Non-pigmented ciliary epithelial cell (primary cell): ENCODE measurements around the gene ADGRG1.

Experiments
- DNase-seq: peaks from one replicate; pipeline ENCODE4 v3.0.0-alpha.2; 2010; ENCODE audit warnings: low read depth

ADGRG1 gene

DNA sequence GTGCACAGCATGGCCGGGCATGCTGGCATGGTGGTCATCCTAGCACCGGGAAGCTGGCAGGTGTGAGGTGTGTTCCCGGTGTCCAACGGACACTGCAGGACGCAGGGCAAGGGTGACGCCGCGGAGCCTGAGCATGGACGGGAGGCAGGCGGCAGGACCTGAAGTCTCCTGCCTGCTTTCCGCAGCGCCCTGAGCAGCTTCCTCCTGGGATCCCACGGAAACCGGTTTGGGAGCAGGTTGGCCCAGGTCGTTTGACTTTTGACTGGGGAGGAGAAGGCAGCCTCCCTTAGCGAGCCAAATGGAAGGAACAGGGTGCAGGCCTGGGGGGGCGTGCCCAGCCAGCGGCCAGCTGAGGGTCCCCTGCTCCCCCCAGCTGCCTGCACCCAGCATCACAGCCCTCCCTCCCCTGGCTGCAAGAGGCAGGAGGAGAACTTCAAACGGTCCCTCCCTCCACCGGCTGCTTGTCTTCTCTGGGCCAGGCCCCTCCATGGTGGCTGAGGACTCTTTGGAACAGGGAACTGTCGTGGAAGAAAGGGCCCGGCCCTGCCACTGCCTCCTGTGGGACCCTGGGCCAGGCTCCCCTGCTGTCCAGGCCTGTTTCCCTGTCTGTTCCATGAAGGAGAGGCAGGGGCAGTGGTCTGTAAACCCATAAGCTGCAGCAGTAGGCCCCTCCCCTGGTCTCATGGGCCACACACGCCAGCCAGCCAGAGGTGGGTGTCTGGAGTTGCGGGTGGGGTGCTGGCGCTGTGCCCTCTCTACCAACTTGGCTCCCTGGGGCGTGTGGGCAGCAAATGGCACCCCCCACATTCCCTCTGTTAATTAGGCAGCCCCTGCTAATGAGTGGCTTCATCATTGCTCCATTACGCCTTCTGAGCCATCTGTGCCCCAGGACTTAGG lies 7.8 kb upstream of the ADGRG1 start:
- no peak for DNase-seq

DNA sequence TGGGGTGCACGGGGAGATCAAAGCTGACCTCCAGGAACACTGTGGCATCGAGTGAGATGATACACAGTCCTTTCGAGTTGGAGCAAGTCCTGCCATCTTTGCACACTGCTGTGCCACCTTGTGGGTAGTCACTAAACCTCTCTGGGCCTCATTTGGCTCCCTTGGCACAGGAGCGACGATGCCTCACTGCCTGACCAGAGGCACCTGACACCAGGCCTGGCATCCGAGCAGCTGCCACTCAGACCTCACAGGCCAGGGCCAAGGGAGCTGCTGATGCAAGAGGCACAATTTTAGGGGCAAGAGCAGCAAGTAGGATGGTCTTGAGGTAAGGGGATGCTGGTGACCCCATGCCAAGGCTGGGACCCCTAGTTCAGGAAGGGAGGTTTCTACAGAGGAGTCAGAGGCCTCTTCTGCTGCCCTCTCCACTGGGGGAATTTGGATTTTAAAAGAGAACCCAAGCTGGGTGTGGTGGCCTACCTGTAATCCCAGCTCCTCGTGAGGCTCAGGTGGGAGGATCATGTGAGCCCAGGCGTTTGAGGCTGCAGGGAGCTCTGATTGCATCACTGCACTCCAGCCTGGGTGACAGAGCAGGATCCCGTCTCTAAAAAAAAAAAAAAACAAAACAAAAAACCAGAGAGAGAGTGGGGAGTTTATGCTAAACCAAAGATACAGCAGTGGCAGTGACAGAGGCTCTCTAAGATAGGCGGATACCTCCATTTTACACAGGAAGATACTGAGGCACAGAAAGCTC lies 6.7 kb upstream of the ADGRG1 start:
- no peak for DNase-seq

DNA sequence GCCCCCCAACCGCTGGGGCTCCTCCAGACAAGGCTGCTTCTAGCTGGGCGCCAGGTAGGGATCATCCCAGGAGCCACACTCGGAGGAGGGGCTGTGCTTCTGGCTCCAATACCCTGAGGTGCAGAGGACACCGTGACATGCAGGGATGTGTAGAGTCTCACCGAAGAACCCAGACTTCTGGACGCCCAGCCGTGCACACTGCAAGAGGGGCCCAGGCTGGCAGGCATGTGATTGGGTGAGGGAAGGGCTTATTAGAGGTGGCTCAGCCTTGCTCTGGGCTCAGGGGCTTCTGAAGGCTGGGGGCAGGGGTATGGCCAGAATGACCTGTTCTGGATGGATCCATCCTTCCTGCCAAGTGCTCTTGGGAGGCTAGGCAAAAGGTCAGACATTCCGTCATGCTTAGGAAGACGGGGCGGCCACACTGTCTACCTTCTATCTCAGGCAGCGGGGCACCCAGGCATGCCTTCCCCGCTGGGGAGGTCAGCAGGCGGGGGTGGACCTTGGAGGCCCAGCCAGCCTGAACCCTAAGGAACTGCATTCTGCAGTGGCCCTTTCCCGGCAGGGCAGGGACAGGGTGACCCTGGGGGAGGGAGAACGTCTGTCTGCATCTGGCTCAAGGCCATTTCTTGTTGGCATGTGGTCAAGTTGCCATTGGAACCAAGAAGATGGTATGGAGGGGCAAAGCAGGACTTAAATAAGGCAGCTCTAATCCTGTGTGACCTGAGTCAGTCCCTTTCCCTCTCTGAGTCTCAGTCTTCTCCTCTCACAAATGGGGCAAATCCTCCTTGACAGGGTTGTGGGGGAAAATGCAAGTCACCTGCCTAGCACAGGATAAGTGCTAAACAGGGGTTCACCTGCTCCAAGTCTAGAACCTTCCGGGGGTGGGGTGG lies 5.8 kb upstream of the ADGRG1 start:
- no peak for DNase-seq

DNA sequence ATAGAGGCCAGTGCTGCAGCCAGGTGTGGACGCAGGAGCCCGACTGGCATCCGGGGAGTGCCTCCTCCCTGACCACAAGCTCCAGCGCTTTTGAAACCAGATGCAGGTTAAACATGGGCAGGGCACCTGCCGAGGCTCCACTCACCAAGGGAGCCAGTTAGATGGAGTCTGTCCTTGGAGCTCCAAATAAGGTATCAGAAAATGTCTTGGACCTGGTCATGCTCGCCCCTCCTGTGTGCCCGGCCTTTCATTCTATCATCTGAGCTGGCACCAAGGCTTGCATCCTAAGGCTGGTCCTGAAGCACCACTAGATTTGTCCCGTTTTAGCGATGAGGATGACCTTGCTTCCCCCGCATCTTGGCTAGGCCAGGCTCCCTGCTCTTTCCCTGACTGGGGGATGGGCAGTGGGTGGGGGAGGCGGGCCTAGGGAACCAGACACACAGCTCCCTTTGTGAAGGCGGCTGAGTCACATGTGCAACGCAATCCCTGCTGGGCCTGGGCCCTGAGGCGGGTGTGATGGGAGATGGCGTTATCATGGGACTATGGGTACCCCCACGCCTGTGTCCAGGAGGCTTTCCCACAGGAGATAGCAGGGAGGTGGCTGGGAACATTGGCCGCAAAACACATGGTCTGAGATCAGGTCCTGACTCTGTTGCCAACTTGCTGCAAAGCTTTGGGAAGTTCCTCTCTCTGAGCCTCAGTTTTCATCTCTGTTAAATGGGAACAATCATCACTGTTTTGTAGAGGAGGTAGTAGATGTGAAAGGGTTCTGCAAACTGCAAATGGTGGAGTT lies 5.0 kb upstream of the ADGRG1 start:
- DNase-seq, result no peak

DNA sequence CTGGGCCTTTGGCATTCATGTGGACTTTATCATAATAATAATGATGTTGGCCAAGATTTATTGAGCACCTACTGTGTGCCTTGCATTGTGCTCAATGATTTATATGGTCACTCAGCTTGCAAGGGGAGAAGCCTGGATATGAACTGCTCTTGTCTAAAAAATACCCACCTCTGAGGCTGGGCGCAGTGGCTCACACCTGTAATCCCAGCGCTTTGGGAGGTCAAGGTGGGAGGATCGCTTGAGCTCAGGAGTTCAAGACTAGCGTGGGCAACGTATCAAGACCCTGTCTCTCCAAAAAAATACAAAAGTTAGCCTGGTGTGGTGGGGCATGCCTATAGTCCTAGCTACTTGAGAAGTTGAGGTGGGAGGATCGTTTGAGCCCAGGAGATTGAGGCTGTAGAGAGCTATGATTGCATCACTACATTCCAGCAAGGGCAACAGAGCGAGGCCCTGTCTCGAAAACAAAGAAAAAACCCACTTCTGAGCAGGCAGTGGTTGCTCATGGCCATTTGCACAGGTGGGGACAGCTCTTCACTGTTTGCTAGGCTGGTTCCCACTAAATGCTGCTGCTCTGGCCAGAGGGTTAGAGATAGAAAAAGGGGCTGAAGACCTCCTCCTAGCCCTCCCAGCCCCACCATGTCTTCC lies 4.3 kb upstream of the ADGRG1 start:
- DNase-seq, result no peak

DNA sequence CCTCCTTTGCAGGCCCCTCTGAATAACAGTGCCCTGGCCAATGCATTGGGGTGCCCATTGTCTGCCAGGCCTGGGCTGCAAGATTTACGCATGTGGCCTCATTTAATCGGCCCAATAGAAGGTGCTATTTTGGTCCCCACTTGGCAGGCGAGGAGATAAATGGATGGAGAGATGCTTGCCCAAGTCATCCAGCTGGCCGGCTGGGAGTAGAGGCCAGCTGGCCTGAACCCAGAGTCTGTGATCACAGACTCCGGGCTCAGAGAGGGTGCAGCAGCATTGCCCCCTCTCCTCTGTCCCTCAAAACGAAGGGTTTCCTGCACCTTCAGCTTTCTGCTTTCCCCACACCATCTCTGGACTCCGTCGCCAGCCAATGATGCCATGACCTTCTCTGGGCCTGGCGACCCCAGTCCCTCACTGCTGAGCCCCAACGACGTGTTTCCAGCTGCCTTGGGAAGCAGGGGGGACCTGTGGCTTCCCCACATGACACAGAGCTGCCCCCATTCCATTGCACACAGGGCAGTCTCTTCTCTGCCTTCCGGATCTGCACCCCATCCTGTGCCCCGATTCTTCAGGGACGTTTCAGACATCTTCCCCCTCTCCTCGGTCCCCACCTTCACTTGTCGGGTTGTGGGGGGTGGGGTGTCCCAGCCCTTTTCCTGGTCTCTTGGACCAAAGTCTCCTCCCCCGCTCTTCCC lies 3.5 kb upstream of the ADGRG1 start:
- DNase-seq, result no peak

DNA sequence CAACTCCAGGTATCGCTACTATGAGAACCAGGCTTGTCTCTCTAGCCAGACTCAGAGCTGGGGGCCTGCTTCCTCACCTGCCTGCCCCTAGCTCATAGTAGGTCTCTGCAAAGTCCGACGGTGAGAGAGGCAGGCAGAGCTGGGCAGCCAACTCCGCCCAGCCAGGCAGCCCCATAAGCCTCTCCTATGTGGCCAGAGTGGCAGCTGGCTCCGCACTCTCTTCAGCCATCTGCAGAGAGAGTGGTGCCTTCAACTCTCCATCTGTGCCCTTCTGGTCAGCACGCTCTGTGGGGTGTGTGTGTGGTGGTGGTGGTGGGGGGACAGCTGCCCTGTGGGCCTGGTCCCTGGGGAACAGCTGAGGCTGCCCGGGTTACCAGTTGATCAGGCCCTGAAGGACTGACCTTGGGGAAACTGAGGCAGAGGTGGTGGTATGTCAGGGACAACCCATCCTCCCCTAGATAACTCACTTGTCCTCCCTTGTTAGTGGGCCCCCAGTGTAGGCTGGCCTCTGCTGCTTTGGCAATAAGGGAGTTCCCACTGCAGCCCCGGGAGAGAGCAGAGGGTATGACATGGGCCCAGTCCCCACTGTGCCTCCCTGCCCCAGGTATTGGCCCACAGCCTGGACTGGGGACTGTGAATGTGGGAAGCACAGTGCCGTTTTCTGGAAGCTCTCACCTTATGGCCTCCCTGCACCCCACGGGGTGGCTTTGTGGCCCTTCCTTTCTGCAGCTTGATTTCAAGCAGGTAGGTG lies 1.8 kb upstream of the ADGRG1 start:
- DNase-seq, result no peak

DNA sequence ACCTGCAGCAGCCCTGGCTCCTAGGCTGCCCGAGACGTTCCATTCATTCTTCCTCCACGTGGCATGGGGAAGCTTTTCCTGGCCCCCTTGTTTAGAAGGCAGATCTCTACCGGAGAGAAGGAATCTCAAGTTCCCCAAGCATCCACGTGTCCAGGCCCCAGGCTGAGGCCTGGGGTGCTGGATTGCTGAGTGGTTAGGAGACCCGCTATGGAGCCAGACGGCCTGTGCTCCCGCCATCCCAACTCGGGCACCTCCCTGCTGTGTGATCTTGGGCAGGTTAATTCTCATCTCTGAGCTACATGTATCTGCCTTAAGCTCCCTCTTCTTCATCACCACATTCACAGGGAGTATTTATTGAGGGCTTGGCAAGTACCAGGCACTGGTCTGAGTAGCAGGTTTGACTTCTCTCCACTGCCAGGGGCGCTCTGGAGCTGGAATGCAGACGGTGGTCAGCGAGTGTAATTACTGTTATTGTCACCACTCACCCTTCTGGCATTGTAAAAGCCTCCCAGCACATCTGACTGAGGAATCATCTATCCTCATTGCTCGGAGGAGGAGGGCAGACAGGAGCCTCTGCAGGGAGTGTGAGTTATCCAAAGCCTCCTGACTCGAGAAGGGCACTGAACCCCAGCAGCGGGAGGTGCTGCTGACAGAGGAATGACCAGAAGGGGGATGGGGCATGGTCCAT lies 1.1 kb upstream of the ADGRG1 start:
- no peak for DNase-seq

DNA sequence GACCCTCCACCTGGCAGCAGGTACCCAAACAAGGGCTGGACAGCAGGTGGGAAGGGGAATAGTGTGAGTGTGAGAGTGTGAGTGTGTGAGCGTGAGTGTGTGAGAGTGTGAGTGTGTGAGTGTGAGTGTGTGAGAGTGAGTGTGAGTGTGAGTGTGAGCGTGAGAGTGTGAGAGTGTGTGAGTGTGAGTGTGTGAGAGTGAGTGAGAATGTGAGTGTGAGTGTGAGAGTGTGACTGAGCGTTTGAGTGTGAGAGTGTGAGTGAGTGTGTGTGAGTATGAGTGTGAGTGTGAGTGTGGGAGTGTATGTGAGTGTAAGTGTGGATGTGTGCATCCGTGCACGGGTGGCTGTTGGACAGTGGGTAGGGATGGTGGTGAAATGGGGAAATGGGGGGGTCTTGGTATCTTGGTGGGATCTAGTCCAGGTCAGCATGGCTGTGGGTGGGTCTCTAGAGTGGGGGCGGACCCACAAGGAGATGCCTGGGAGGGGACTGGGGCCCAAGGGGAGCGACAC lies 408 bp downstream of the ADGRG1 start:
- DNase-seq, result no peak

DNA sequence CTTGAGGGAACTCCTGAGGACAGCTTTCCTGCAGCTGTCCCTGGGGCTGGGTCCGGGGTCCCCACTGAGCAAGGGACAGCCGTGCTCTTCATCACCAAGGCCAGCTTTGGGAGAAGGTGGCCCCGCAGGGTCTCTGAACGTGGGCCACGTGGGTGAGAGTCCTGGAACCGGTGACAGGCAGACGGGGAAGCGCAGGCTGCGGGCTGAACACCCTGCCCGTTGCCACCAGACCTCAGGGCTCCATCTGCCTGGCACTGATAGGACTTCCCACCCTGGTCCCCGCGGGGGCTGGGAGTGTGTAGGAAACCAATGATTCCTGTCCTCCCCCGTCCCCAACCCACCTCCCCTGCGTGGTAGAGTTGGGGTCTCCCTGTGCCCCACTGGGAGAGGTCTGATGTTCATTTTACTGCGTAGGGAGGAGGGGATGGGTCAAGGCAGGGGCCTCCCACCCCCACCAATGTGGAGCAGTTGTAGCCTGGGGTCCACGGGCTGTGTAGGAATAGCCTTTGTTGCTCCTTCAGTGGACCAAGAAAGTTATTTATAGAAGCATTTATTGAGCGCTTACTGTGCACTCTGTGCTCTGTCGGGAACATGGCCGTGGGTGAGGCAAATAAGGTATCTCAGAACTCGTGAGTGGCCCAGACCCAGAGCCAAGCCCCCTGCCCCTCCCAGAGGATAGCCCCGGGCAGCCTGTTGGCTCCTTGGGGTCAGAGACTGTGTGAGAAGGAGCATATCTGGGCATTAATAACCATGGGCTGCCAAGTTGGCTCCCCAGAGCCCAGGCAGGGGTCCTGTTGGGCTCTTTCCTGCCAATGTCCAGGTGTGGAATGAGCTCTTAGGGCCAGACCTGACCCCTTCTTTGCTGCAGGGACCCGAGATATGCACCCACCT lies 1.3 kb downstream of the ADGRG1 start:
- DNase-seq, result no peak

DNA sequence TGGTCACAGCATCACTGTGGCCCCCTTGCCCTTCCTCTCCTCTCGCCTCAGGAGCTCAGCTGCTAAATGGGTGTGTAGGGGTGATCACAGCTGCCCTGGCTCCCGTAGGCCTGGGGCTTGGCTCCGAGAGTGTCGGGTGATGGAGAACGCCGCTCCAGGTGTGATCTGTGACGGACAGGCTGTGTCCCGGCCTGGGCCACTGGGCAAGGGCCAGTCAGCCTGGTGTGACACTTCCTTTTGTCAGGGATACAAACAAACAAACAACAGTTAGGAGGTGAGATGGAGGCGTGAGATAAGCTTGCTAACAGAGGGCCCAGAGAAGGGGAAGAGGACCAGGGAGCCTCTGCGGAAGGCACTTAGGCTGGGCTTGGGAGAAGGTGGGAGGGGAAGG lies 2.0 kb downstream of the ADGRG1 start:
- DNase-seq, result no peak

DNA sequence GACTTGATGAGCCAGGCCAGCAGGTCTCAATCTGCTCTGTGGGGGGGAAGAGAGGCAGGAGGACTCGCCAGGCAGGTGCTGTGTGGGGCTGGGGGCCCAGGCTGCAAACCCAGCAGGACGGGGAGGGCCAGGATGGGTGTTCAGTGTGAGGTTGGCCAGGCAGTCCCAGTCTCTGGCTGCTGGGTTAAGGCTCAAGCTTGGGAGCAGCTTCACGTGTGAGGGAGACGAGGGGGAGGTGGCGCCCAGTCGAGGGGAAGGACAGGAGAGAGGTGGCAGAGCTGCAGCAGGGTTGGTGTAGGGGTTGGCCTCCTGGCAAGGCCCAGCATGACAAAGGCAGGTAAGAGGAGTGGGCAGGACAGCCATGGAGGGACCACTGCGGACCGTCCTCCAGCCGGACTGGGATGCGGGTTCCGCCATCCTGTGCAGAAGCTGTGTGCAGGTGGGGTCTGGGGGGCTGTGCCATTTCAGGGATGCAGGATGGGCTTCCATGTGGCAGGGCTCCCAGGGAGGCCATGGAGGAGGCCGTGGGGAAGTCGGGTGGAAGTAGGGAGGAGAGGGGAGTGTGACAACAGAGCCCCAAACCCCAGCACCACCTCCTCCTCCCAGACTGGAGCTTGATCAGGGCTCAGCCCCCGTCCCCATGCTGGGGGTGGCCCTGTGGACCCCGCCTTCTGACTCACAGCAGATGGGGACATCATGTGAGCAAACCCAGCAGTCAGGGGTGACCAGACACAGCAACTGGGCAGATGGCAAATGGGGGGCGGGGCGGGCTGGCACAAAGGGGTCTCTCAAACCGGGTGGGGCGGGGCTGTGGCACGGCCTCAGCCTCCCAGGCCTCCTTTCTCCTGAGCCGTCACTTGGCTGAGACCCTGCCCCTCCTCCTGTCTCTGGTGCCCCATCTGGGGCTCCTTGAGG lies 2.8 kb downstream of the ADGRG1 start:
- no peak for DNase-seq

DNA sequence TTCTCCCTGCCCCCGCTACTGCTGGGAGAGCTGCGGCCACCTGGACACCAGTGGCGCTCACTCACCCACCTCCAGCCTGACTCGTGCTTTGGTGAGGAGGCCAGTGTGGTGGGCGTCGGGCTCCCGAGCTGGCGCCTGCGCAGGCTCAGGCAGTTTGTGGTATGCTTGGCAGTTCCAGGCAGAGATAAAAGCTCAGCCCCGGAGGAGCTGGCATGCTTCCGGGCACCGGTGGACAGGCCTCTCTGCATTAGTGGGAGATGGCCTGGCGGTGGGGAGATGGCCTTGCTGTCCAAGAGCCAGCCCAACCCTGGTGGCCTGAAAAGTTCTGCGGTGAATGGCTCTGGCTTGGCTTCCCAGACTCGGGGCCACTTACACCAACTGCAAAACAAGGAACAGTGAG lies 4.1 kb downstream of the ADGRG1 start:
- DNase-seq, result no peak

DNA sequence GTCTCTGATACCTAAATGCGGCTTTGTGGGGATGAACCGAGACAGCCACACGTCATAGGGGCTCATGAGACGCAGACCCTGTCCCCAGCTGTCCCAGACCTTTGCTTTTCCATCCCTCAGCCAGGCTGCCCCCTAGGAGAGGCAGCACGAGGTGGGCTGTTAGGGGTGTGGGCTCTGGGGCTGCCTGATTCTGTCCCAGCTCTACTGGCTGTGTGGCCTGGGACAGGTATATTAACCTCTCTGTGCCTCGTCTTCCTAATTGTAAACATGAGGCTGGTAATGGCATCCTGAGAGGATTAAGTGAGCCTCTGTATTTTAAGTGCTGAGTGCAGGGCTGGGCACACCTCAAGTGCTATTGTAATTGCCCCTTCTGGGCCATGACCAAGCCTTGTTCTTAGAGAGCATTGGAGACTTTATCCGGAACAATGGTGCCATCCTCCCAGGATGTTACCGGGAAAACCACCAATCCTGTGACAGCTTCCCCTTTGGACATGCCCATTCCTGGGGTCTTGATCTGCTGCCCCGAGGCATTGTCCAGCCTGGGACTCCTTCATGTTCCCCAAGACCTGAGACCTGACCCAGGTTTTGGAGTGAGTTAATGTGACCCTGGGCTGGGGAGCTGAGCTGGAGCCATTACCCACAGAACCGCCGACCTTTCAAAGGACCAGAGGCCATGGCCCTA lies 5.1 kb downstream of the ADGRG1 start:
- DNase-seq, result no peak

DNA sequence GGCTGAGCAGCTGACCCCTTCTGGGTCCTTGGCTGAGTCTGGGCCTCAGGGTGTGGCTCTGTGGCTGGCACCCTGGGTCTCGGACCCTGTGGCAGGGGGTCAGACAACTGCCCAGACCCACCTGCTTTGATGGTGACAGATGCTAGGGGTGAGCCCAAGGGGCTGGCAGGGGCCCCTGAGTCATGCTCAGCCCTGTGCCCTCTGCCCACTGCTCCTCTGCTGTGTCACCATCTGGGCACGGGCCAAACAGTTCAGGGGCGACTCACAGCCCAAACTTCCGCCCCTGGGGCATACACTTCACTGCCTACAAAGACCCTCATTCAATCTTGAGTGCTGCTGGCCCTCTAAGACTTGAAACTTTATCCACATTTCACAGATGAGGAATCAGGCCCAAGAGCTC lies 5.7 kb downstream of the ADGRG1 start:
- no peak for DNase-seq
